Measurements from ENCODE around the gene PHKA2.
A peak's percentile ranks its signal among the peaks of the same experiment; 100 is the strongest.

The PHKA2 gene

DNA sequence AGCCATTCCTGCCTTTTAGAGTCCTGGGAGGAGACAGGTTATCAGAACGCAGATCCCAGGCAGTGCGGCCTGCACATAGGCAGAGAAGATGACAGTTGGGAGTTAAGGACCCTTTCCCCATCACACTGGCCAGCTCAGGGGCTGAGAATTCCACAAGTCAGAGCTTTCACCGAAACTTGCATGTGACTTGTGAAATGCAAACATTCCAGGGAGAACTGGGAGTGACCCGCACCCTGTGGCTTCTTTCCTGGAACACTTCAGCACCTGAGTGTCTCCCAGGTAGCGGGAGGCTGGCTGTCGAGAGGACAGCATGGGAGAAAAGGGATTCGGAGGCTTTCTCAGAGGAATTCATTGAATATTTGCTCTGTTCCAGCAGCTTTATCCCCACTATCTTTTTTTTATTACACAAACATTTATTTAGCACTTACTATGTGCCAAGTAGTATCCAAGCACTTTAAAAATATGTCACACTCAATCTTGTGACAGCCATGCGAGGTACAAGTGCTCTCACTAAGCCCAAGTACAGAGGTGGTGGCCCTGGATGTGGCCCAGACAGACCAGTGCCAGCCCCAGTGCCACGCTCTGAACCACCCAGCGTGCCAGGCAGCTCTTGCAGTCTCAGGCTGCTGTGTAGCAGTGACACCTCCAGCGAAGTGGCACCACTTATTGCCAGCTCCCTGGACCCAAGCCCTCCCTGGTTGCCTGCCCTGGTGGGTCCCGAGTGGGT is 100.5 kb downstream of the PHKA2 start:
- Mint-ChIP-seq H3K4me1 (peaks cover 20% of the 10 kb centered on the region), H3K27ac (ENCODE audit: low read depth) (no peak overlapping the region), H3K36me3 (ENCODE audit: insufficient read depth) (peaks cover 7% of the 10 kb centered on the region), H3K27me3 (peaks cover 4% of the 10 kb centered on the region), H3K9me3 (no peaks in the 10 kb centered on the region), H3K4me3 (no peak overlapping the region)
- DNase-seq (ENCODE audit: low spot score in 2 of 2) (no peak), ATAC-seq (replicated peaks; ENCODE audit: extremely low read depth, poor library complexity, severe bottlenecking) (no peak)

DNA sequence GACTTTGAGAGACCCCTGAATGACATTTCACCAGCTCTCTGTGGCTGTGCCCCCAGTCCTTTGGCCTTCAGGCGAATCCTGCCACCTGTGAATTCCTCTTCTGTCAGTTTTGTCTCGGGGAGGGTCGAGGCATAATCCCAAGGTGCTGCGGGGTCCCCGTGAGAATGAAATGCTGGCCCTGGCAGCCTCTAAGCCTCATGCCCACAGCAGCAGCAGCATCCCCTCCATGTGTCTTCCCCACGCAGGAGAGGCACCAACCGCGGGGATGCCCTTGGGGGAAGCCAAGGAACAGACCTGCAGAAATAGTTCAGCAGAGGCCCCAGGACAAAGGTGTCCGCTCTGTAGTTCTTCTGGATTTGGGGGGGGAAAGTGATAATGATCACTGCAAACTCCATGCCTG is 104.8 kb downstream of the PHKA2 start:
- no peak for DNase-seq (ENCODE audit: low spot score in 2 of 2)
- Mint-ChIP-seq H3K27me3 (peaks cover 28% of the 10 kb centered on the region), H3K36me3 (ENCODE audit: insufficient read depth) (peaks cover 2% of the 10 kb centered on the region), H3K4me1 (no peaks in the 10 kb centered on the region), H3K4me3 (no peak overlapping the region), H3K9me3 (no peaks in the 10 kb centered on the region), H3K27ac (ENCODE audit: low read depth) (no peak overlapping the region)
- ATAC-seq (replicated peaks; ENCODE audit: extremely low read depth, poor library complexity, severe bottlenecking), result no peak

DNA sequence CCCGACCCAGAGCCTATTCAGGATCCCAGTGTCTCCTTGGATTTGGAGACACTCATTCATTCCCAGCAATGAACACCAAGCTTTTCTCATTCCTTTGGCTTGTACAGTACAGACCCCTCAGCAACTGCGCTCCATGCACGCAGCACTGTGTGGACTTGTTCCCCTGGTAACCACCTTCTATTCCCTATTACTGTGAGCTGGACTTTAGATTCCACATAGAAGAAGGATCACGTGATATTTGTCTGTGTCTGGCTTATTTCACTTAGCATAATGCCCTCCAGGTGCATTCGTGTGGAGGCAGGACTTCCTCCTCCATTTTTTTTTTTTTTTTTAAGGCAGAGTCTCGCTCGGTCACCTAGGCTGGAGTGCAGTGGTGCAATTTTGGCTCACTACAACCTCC is 106.4 kb downstream of the PHKA2 start:
- peaks cover 7% of the 10 kb centered on the region for H3K4me1 Mint-ChIP-seq
- peaks cover 1% of the 10 kb centered on the region for H3K36me3 Mint-ChIP-seq (ENCODE audit: insufficient read depth)
- H3K27me3 Mint-ChIP-seq, result peaks cover 28% of the 10 kb centered on the region

DNA sequence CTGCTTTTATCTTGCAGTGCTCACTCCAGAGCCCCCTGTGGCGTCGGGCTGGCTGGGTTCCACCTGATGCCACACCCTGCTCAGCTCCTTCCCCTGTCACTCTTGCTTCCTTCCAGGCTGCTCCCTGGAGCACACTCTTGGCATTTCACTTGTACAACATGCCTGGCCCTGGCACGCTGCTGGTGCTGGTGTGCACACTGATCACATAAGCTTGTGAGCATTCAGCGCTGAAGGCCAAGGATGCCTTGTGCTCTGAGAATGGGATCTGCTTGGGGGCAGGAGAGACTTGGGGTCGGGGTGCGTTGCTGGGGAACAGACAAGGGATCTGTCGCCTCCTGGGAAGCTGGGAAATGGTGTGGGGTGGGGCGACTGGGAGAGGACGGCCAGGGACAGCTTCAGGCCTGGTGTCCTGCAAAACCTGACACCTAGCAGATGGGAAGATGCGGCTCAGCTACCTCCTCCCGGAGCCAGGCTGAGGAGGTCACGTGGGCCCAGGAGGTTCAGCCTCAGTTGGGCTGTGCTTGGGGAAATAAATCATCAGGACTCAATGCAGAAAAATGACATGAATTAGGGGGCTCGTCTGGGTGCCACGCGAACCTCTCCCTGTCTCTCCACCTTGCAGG is 108.5 kb downstream of the PHKA2 start:
- Mint-ChIP-seq H3K4me3 (no peak overlapping the region), H3K27me3 (peaks cover 28% of the 10 kb centered on the region), H3K9me3 (no peaks in the 10 kb centered on the region), H3K4me1 (peaks cover 7% of the 10 kb centered on the region), H3K27ac (ENCODE audit: low read depth) (no peak overlapping the region), H3K36me3 (ENCODE audit: insufficient read depth) (peaks cover 1% of the 10 kb centered on the region)
- no peak for DNase-seq (ENCODE audit: low spot score in 2 of 2)
- ATAC-seq (replicated peaks; ENCODE audit: extremely low read depth, poor library complexity, severe bottlenecking), result no peak

More for the DNA sequence above, 106.4 kb downstream of the PHKA2 start:
- DNase-seq (ENCODE audit: low spot score in 2 of 2), result no peak
- Mint-ChIP-seq H3K4me3 (no peak overlapping the region), H3K9me3 (no peaks in the 10 kb centered on the region), H3K27ac (ENCODE audit: low read depth) (no peak overlapping the region)
- ATAC-seq (replicated peaks; ENCODE audit: extremely low read depth, poor library complexity, severe bottlenecking), result no peak

DNA sequence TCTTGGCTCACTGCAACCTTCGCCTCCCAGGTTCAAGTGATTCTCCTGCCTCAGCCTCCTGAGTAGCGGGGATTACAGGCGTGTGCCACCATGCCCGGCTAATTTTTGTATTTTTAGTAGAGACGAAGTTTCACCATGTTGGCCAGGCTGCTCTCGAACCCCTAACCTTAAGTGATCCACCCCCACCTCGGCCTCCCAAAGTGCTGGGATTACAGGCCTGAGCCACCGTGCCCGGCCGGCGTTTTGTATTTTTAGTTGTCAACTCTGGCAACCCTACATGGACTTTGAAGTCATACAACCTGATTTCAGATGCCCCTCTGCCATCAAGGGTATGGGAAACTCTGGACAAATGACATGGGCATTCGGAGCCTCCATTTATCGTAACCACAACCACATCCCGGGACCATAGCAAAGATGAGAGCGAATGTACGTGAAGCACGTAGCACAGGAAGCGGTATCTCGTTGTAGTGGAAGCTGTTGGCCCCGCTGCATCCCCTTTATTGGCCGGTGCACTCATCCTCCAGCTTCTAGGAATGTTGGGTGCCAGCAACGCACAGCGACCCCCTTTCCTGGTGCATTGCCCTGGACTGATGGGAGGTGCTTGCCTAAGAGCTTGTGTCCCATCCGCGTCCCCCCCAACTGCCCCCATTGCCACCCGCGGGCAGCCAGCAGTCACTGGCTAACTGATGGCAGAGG is 109.2 kb downstream of the PHKA2 start:
- H3K36me3 Mint-ChIP-seq (ENCODE audit: insufficient read depth), result peaks cover 1% of the 10 kb centered on the region
- H3K27ac Mint-ChIP-seq (ENCODE audit: low read depth), result no peak overlapping the region
- no peak overlapping the region for H3K4me3 Mint-ChIP-seq
- DNase-seq (ENCODE audit: low spot score in 2 of 2) (no peak), ATAC-seq (replicated peaks; ENCODE audit: extremely low read depth, poor library complexity, severe bottlenecking) (no peak)
- H3K27me3 Mint-ChIP-seq, result peaks cover 28% of the 10 kb centered on the region
- no peaks in the 10 kb centered on the region for H3K9me3 Mint-ChIP-seq
- H3K4me1 Mint-ChIP-seq, result peaks cover 7% of the 10 kb centered on the region

DNA sequence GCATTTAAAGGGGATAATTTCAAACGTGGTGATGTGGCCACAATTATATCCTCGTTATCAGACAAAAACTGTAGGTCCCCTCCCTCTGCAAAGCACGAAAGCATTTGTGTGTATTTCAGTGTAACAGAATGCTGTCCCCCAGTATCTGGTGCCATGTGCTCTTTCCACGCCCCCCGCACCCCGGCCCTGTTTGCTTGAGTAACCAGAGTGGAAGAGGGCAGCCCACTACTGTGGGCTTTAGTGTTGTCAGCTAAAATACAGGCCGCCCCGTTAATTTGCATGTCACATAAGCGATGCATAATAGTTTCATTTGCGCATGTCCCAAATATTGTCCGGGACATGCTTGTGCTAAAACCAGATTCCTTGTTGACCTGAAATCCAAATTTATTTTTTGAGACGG is 110.1 kb downstream of the PHKA2 start:
- peaks cover 7% of the 10 kb centered on the region for H3K4me1 Mint-ChIP-seq
- H3K36me3 Mint-ChIP-seq (ENCODE audit: insufficient read depth), result peaks cover 1% of the 10 kb centered on the region
- H3K27me3 Mint-ChIP-seq, result peaks cover 28% of the 10 kb centered on the region
- H3K9me3 Mint-ChIP-seq, result no peaks in the 10 kb centered on the region
- DNase-seq (ENCODE audit: low spot score in 2 of 2), result no peak
- no peak overlapping the region for H3K4me3 Mint-ChIP-seq
- no peak overlapping the region for H3K27ac Mint-ChIP-seq (ENCODE audit: low read depth)
- ATAC-seq (replicated peaks; ENCODE audit: extremely low read depth, poor library complexity, severe bottlenecking), result no peak

DNA sequence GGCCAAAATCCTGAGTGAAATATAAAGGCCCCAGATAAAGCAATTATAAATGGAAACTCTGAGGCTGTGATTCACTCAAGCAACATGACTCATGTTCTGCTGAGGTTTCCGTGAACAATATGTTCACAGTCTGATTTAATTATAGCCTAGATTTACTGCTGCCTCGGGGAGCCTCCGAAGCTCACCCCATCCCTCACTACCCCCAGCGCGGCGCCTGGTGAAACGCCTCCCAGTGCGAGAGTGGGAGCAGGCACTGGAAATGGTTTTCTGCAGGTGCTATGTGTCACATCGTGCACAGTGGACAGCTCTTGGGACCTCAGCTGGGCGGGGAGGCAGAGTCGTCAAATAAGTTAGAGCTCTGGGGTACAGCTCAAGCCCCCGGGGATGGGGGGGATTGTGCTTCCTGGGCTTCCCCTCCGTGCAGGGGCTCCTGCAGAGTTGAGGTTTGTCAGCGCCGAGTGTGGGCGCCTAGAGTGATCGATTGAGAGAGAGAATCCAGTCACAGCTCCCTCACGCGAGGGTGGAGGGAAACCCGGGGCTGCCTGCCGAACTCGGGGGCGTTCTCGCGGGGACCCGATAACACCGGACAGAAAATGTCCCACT is 110.6 kb downstream of the PHKA2 start:
- peak overlapping the region; percentile 67 for H3K4me3 Mint-ChIP-seq
- ATAC-seq (replicated peaks; ENCODE audit: extremely low read depth, poor library complexity, severe bottlenecking), result no peak
- peaks cover 1% of the 10 kb centered on the region for H3K36me3 Mint-ChIP-seq (ENCODE audit: insufficient read depth)
- H3K27ac Mint-ChIP-seq (ENCODE audit: low read depth), result peak overlapping the region; percentile 72
- no peak for DNase-seq (ENCODE audit: low spot score in 2 of 2)
- peaks cover 7% of the 10 kb centered on the region for H3K4me1 Mint-ChIP-seq
- no peaks in the 10 kb centered on the region for H3K9me3 Mint-ChIP-seq
- peaks cover 23% of the 10 kb centered on the region for H3K27me3 Mint-ChIP-seq

DNA sequence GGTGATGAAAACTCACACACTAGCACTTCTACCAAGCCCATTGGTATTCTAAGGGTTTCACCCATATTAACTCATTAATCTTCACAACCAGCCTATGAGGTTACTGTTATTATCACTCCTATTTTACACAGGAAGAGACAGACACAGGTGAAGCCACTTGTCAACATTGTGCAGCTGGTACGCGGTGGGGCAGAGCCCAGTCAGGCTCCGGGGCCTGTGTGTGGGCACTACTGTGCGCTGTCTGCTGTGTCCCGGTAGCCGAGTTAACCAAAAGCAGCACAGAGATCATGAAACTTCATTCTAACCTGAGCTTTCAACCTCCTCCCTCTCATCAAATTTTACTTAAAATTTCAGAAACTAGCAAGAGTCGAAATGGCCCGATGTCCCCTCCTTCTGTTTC is 111.3 kb downstream of the PHKA2 start:
- Mint-ChIP-seq H3K36me3 (ENCODE audit: insufficient read depth) (peaks cover 1% of the 10 kb centered on the region), H3K4me3 (no peak overlapping the region), H3K4me1 (peaks cover 7% of the 10 kb centered on the region), H3K27ac (ENCODE audit: low read depth) (peak overlapping the region; percentile 72), H3K27me3 (peaks cover 22% of the 10 kb centered on the region), H3K9me3 (no peaks in the 10 kb centered on the region)
- ATAC-seq (replicated peaks; ENCODE audit: extremely low read depth, poor library complexity, severe bottlenecking) (no peak), DNase-seq (ENCODE audit: low spot score in 2 of 2) (no peak)

DNA sequence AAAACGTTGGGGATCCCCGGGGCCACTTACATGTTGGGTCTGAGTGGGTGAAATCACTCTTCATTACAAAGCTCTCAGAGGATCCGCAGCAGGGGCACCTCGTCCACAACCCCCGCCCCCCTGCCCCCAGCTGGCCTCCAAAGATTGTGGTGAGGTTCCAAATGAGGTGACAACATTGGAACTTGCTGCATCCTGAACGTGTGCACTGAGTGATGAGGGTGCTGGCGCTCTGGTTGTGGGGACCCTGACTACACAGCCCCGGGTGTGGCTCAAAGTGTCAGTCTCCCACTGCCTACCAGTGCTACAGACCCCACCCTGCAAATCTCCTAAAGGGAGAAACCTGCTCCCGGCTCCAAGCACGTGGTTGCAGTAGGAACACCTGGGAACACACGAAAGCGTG is 111.9 kb downstream of the PHKA2 start:
- Mint-ChIP-seq H3K27me3 (peaks cover 20% of the 10 kb centered on the region), H3K4me1 (peaks cover 7% of the 10 kb centered on the region), H3K27ac (ENCODE audit: low read depth) (no peak overlapping the region), H3K9me3 (no peaks in the 10 kb centered on the region), H3K4me3 (no peak overlapping the region), H3K36me3 (ENCODE audit: insufficient read depth) (peaks cover 1% of the 10 kb centered on the region)
- ATAC-seq (replicated peaks; ENCODE audit: extremely low read depth, poor library complexity, severe bottlenecking) (no peak), DNase-seq (ENCODE audit: low spot score in 2 of 2) (no peak)

DNA sequence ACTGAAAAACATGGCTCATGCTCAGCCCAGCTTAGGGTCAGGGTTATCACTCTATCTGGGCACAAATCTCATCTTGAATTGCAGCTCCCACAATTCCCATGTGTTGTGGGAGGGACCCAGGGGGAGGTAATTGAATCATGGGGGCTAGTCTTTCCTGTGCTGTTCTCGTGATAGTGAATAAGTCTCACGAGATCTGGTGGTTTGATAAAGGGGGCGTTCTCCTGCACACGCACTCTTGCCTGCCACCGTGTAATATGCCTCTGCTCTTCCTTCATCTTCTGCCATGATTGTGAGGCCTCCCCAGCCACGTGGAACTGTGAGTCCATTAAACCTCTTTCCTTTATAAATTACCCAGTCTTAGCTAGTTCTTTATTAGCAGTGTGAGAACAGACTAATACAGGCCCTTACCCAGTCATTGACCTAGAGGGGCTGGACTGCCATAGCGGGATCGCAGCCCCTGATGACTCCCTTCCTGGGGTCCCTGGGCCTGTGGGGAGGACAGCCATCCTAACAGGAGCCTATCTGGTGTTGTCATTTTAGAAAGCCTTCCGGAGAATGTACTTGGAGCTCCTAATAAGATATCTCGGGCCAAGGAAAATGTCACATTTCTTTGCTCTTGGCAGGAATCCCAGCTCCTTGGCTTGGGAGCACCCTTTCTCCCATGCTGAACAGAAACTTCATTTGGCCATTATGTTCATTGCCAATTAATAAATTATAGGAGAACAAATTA is 112.6 kb downstream of the PHKA2 start:
- ATAC-seq (replicated peaks; ENCODE audit: extremely low read depth, poor library complexity, severe bottlenecking) (no peak), DNase-seq (ENCODE audit: low spot score in 2 of 2) (no peak)
- Mint-ChIP-seq H3K36me3 (ENCODE audit: insufficient read depth) (peaks cover 1% of the 10 kb centered on the region), H3K4me3 (no peak overlapping the region), H3K27me3 (peaks cover 13% of the 10 kb centered on the region), H3K9me3 (no peaks in the 10 kb centered on the region), H3K27ac (ENCODE audit: low read depth) (no peak overlapping the region), H3K4me1 (peaks cover 7% of the 10 kb centered on the region)

DNA sequence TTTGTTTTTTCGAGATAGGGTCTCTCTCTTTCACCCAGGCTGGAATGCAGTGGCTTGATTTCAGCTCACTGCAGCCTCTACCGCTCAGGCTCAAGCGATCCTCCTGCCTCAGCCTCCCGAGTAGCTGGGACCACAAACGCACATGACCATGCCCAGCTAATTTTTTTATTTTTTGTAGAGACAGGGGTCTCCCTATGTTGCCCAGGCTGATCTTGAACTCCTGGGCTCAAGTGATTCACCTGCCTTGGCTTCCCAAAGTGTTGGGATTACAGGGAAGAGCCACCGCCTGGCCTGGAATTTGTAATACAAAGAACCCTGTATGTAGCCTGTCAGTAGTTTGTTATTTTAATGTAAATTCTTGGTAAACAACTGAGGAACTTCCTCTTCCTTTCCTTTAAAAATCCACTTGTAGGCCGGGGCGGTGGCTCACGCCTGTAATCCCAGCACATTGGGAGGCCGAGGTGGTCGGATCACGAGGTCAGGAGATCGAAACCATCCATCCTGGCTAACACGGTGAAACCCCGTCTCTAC is 119.5 kb downstream of the PHKA2 start:
- H3K27ac Mint-ChIP-seq (ENCODE audit: low read depth), result no peak overlapping the region
- no peaks in the 10 kb centered on the region for H3K9me3 Mint-ChIP-seq
- ATAC-seq (replicated peaks; ENCODE audit: extremely low read depth, poor library complexity, severe bottlenecking) (no peak), DNase-seq (ENCODE audit: low spot score in 2 of 2) (no peak)
- H3K27me3 Mint-ChIP-seq, result no peaks in the 10 kb centered on the region
- H3K4me3 Mint-ChIP-seq, result no peak overlapping the region
- H3K36me3 Mint-ChIP-seq (ENCODE audit: insufficient read depth), result no peaks in the 10 kb centered on the region
- no peaks in the 10 kb centered on the region for H3K4me1 Mint-ChIP-seq

DNA sequence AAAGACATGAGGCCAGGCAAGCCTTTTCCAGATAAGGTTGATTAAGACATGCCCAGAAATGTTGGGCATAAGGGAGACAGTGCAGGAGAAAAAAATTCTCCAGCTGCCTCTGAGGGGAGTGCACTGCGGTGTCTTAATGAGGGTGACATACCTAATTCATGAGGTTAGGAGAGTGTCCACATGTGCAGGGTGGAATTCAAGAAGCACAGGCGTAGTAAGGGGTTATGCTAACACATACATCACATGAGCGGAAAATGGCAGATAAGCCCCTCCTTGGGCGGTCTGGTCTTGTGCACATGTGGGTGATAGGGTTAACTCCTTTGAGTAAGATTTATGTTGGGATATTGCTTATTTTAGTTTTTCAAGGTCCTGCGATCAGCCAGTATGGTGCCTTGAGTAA is 122.4 kb downstream of the PHKA2 start:
- H3K36me3 Mint-ChIP-seq (ENCODE audit: insufficient read depth), result no peaks in the 10 kb centered on the region
- H3K4me3 Mint-ChIP-seq, result no peak overlapping the region
- ATAC-seq (replicated peaks; ENCODE audit: extremely low read depth, poor library complexity, severe bottlenecking) (no peak), DNase-seq (ENCODE audit: low spot score in 2 of 2) (no peak)
- no peaks in the 10 kb centered on the region for H3K9me3 Mint-ChIP-seq
- peaks cover 3% of the 10 kb centered on the region for H3K4me1 Mint-ChIP-seq
- no peaks in the 10 kb centered on the region for H3K27me3 Mint-ChIP-seq
- H3K27ac Mint-ChIP-seq (ENCODE audit: low read depth), result no peak overlapping the region
